ENCODE data around the gene TRAF7.
"Not testable (repeated sequence)": the region's sequence is repeated elsewhere in the genome, so short reads cannot be mapped to it uniquely, and the experiment has no call there.

The TRAF7 gene

GRCh38 chr16:2184346-2184745 lies 28.8 kb downstream of the TRAF7 start:
- no peak for FAIRE-seq

- no peak for FAIRE-seq
Observed at GRCh38 chr16:2184962-2185361, 29.4 kb downstream of the TRAF7 start.

- FAIRE-seq = no peak
Observed at GRCh38 chr16:2186064-2186463, 30.5 kb downstream of the TRAF7 start.

GRCh38 chr16:2186505-2186904 lies 30.9 kb downstream of the TRAF7 start:
- no peak for FAIRE-seq

- no peak for FAIRE-seq
Observed at GRCh38 chr16:2187212-2187611, 31.6 kb downstream of the TRAF7 start.

GRCh38 chr16:2188395-2188794 lies 32.8 kb downstream of the TRAF7 start:
- no peak for FAIRE-seq

GRCh38 chr16:2189252-2189893 lies 33.8 kb downstream of the TRAF7 start:
- no peak for FAIRE-seq

- FAIRE-seq = no peak
Observed at GRCh38 chr16:2190002-2190658, 34.5 kb downstream of the TRAF7 start.

GRCh38 chr16:2190659-2191445 lies 35.3 kb downstream of the TRAF7 start:
- no peak for FAIRE-seq

- FAIRE-seq = no peak
Observed at GRCh38 chr16:2191446-2191706, 35.8 kb downstream of the TRAF7 start.

- no peak for FAIRE-seq
Observed at GRCh38 chr16:2194166-2194834, 38.7 kb downstream of the TRAF7 start.

- FAIRE-seq = no peak
Observed at GRCh38 chr16:2194852-2195321, 39.3 kb downstream of the TRAF7 start.

GRCh38 chr16:2195322-2196161 lies 40.0 kb downstream of the TRAF7 start:
- no peak for FAIRE-seq

GRCh38 chr16:2196162-2196980 lies 40.8 kb downstream of the TRAF7 start, which contains the start of gene CASKIN1:
TSS of gene CASKIN1 (minus strand) at chr16:2196605. CDS start at chr16:2196432, 173 bp downstream.
- no peak for FAIRE-seq

GRCh38 chr16:2196981-2197511 lies 41.5 kb downstream of the TRAF7 start:
- no peak for FAIRE-seq

GRCh38 chr16:2197765-2198164 lies 42.2 kb downstream of the TRAF7 start:
- no peak for FAIRE-seq

GRCh38 chr16:2198283-2198682 lies 42.7 kb downstream of the TRAF7 start:
- FAIRE-seq = no peak

GRCh38 chr16:2199095-2199494 lies 43.5 kb downstream of the TRAF7 start:
- no peak for FAIRE-seq

- no peak for FAIRE-seq
Observed at GRCh38 chr16:2199621-2200139, 44.1 kb downstream of the TRAF7 start.

GRCh38 chr16:2200313-2200712 lies 44.7 kb downstream of the TRAF7 start:
- no peak for FAIRE-seq

GRCh38 chr16:2203119-2203688 lies 47.6 kb downstream of the TRAF7 start:
- not testable (repeated sequence) for FAIRE-seq
